Measurements from ENCODE around the gene CHD9. TPM values are rescaled to one million over a fixed set of nuclear protein-coding genes. Genes with fewer than 3 reads are reported as not detected.

The CHD9 gene
- total RNA-seq, 1 donor from 2014 or later, result 119 TPM

GRCh38 chr16:53341792-53342191 lies 287.0 kb downstream of the CHD9 start:
- Mint-ChIP-seq H3K4me1 (peaks cover 5% of the 10 kb centered on the region), H3K9me3 (no peaks in the 10 kb centered on the region), H3K36me3 (no peaks in the 10 kb centered on the region), H3K27me3 (ENCODE audit: low read depth) (no peaks in the 10 kb centered on the region), H3K27ac (no peak overlapping the region), H3K4me3 (no peak overlapping the region)
- TF ChIP-seq CTCF (IDR thresholded peaks at IDR 0.05; ENCODE audit: unreplicated experiment), result no peak
- no peak for DNase-seq (ENCODE audit: low spot score in 2 of 2, unreplicated experiment in 2 of 2)

- peaks cover 4% of the 10 kb centered on the region for H3K9me3 Mint-ChIP-seq
- H3K4me1 Mint-ChIP-seq, result no peaks in the 10 kb centered on the region
- no peak for TF ChIP-seq CTCF (IDR thresholded peaks at IDR 0.05; ENCODE audit: unreplicated experiment)
- no peak overlapping the region for H3K27ac Mint-ChIP-seq
- no peak overlapping the region for H3K4me3 Mint-ChIP-seq
- DNase-seq (ENCODE audit: low spot score in 2 of 2, unreplicated experiment in 2 of 2), result no peak
- H3K36me3 Mint-ChIP-seq, result no peaks in the 10 kb centered on the region
- peaks cover 16% of the 10 kb centered on the region for H3K27me3 Mint-ChIP-seq (ENCODE audit: low read depth)
Observed at GRCh38 chr16:53355064-53355463, 300.3 kb downstream of the CHD9 start.

- no peak overlapping the region for H3K27ac Mint-ChIP-seq
- H3K9me3 Mint-ChIP-seq, result no peaks in the 10 kb centered on the region
- H3K4me3 Mint-ChIP-seq, result no peak overlapping the region
- DNase-seq (ENCODE audit: low spot score in 2 of 2, unreplicated experiment in 2 of 2), result no peak
- no peaks in the 10 kb centered on the region for H3K36me3 Mint-ChIP-seq
- H3K27me3 Mint-ChIP-seq (ENCODE audit: low read depth), result peaks cover 16% of the 10 kb centered on the region
- H3K4me1 Mint-ChIP-seq, result no peaks in the 10 kb centered on the region
- no peak for TF ChIP-seq CTCF (IDR thresholded peaks at IDR 0.05; ENCODE audit: unreplicated experiment)
Observed at GRCh38 chr16:53356478-53357207, 301.9 kb downstream of the CHD9 start.

- Mint-ChIP-seq H3K9me3 (no peaks in the 10 kb centered on the region), H3K27ac (no peak overlapping the region), H3K4me3 (no peak overlapping the region), H3K4me1 (no peaks in the 10 kb centered on the region), H3K27me3 (ENCODE audit: low read depth) (peaks cover 16% of the 10 kb centered on the region), H3K36me3 (no peaks in the 10 kb centered on the region)
- TF ChIP-seq CTCF (IDR thresholded peaks at IDR 0.05; ENCODE audit: unreplicated experiment), result no peak
- no peak for DNase-seq (ENCODE audit: low spot score in 2 of 2, unreplicated experiment in 2 of 2)
Observed at GRCh38 chr16:53357208-53357586, 302.4 kb downstream of the CHD9 start.

- H3K27ac Mint-ChIP-seq, result no peak overlapping the region
- no peaks in the 10 kb centered on the region for H3K36me3 Mint-ChIP-seq
- H3K9me3 Mint-ChIP-seq, result no peaks in the 10 kb centered on the region
- H3K4me3 Mint-ChIP-seq, result no peak overlapping the region
- no peak for DNase-seq (ENCODE audit: low spot score in 2 of 2, unreplicated experiment in 2 of 2)
- H3K4me1 Mint-ChIP-seq, result no peaks in the 10 kb centered on the region
- no peak for TF ChIP-seq CTCF (IDR thresholded peaks at IDR 0.05; ENCODE audit: unreplicated experiment)
- H3K27me3 Mint-ChIP-seq (ENCODE audit: low read depth), result peaks cover 16% of the 10 kb centered on the region
Observed at GRCh38 chr16:53357955-53358354, 303.2 kb downstream of the CHD9 start.

Data from mesothelial cell of epicardium (in vitro differentiated cells).